GM15510 (cell line): ENCODE measurements around the gene AGXT2.

Source experiments
- POLR2A ChIP-seq: IDR thresholded peaks from 3 replicates; pipeline ENCODE4 v1.6.1; 2011; ENCODE audit warnings: borderline replicate concordance; ENCODE audit not compliant: insufficient read length; ENCODE audit errors: extremely low read depth

AGXT2 gene

DNA sequence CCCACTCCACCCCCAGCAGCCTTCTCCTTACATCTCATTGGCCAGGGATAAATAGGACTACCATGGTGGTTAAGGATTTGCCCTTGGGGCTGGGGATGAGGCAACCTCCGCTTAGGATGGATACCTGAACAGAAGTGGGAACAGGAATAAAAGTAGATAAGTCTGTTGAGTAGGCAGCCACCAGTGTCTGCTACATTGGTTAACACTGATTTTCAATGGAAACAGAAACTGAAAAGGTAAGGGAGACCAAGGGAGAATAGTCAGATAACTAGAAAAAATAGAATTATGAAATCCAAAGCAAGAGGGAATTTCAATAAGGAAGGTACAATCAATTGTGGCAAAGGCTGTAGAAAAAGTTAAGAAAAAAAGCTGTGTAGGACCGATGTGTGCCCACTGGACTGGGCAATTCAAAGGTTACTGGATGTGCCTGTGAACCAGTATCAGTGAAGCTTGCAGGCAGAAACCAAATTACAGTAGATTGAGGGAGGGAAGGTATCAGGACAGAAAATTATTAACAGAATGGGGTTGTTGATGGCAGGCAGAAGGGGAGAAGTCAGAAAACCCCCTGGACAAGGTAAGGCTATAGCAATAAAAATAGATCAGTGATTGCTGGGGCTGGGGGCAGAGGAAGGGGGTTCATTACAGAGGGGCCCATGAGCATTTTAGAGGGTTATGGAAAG, 69.7 kb downstream of the AGXT2 start:
- TF ChIP-seq POLR2A: no peak

DNA sequence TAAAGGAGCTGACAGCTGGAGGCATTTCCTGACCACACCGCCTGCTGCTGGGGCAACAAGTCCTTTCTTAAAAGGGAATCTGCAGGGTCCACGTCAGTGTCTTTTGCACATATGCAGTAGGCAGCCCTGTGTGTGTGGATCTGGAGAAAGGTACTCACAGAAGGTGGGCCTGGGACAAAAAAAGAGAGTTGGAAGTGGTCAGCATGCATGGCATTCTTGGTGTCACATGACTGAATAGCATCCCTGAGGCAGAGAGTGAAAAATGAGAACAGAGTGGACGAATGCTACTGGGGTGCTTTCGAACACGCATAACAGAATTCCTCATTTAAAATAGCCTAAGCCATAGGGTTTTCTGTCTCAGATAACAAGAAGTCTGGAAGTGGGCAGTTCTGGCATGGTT, 71.4 kb downstream of the AGXT2 start:
- TF ChIP-seq POLR2A: no peak

GRCh38 chr5:34970552-34970951, 77.2 kb downstream of the AGXT2 start:
- TF ChIP-seq POLR2A: no peak

- TF ChIP-seq POLR2A: no peak
Observed at GRCh38 chr5:34968258-34968657, 79.5 kb downstream of the AGXT2 start.

GRCh38 chr5:34967540-34967939, 80.2 kb downstream of the AGXT2 start:
- no peak for TF ChIP-seq POLR2A

- TF ChIP-seq POLR2A: no peak
Observed at GRCh38 chr5:34959323-34959722, 88.4 kb downstream of the AGXT2 start.

DNA sequence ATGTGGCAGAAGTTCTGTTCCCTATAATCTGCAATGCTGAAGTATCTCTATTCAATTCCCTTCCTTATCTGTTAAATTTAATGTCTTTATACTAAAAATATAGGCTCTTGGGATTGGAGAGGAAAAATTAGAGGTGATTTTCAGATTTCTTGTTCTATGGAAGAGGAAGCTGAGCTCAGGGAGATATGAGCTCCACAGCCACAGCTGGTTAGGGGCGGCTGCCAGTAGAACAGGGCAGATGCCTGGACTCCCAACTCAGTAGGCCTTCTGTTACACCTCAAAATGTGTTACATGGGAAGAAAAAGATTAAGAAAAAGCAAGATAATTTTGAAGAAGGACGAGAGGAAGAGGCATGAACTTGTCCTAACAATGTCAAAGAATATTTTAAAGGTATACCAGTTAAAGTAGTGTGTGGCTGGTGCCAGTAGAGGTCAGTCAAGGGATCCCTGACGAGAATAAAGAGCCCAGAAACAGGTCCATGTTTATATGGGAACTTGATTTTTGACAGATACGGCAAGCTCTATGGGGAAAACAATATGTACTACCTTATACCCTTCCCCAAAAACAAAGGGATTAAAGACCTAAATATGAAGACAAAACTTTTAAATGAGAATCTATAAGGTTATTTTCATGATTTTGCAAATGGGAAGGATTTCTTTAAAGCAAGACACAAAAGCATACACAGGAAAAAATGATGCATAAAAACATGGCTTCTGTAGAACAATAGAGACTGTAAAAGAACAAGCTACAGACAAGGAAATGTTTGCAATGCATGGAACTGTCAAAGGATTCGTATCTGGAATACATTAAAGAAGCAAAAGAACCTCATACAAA, 89.7 kb downstream of the AGXT2 start:
- no peak for TF ChIP-seq POLR2A

DNA sequence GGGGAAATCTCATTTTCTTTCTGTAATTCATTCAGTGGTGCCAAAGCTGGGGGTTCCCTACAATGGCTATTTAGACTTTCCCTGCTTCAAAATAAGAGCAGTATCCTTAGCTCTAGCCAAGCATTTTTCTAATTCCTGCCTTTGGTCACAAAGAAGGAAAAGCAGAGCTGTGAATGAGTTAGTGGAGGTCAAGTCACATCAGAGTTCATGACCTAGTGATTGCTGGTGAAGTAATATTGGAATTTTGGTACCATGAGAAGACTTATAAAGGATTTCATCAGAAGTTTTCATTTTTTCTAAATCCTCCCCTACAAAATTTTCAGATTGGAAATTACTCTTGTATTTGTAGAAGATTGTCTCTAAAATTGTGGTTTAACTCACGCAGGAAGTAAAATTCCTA, 90.4 kb downstream of the AGXT2 start:
- TF ChIP-seq POLR2A: no peak
